Measurements from ENCODE around the gene PDK3.

- TF ChIP-seq EZH2 (IDR thresholded peaks at IDR 0.05; ENCODE audit: low read length), result no peak
- no peak for TF ChIP-seq CTCF (optimal IDR thresholded peaks at IDR 0.05 in 1 of 3, IDR thresholded peaks at IDR 0.05 in 1 of 3, conservative IDR thresholded peaks at IDR 0.05 in 1 of 3; ENCODE audit: extremely low read depth in 1 of 3, insufficient read depth in 2 of 3, low read length in 3 of 3)
These were observed 39.3 kb upstream of the PDK3 start for GRCh38 chrX:24425806-24426205.
